SK-N-SH (cell line): ENCODE measurements around the gene MYD88. TPM values are rescaled to one million over a fixed set of nuclear protein-coding genes. Genes with fewer than 3 reads are reported as not detected.

ENCODE experiments used
- CTCF ChIA-PET: fragments of 300-600, 350-600 bp; formaldehyde crosslinking; extraction: SDS; loops from one replicate; lab custom pipeline; 2021; lab: Yijun Ruan, JAX
- POLR2A ChIA-PET: fragments of 350-600 bp; sonication (Branson Sonifier 250); formaldehyde crosslinking; extraction: SDS; loops from one replicate; lab custom pipeline; 2020; ENCODE audit warnings: antibody characterized with exemption, inconsistent platforms; lab: Yijun Ruan, JAX
- DNase-seq: peaks from one replicate; pipeline ENCODE4 v3.0.0; 2012
- H2AFZ ChIP-seq: fragments of 200-600 bp; sonication (generic); 2 replicates; pipeline ENCODE4 v1.8.1; 2016; ENCODE audit warnings: antibody characterized with exemption, mild to moderate bottlenecking, low read depth
- H3F3A ChIP-seq: fragments of 200-600 bp; sonication (generic); replicated peaks from 2 replicates; pipeline ENCODE3; 2016; ENCODE audit warnings: antibody characterized with exemption, mild to moderate bottlenecking; ENCODE audit not compliant: insufficient read depth
- H3K27ac ChIP-seq, 2 experiments: fragments of 200-500 bp in 1 of 2; fragments of 200-600 bp in 1 of 2; sonication (Bioruptor generic) in 1 of 2; sonication (generic), shearing (Covaris generic) in 1 of 2; 2 replicates each; pipeline versions ENCODE4 v1.5.1 to v1.6.1; 2014 to 2016; ENCODE audit warnings: low read depth in 2 of 2, inconsistent platforms in 1 of 2, low read length in 1 of 2, mild to moderate bottlenecking in 1 of 2, mixed read lengths in 1 of 2
- H3K27me3 ChIP-seq: fragments of 200-600 bp; sonication (generic), shearing (Covaris generic); 2 replicates; pipeline ENCODE4 v1.6.1; 2016; ENCODE audit warnings: mixed run types; ENCODE audit not compliant: insufficient read depth
- H3K36me3 ChIP-seq, 2 experiments: fragments of 200-500 bp in 1 of 2; fragments of 200-600 bp in 1 of 2; sonication (Bioruptor generic) in 1 of 2; sonication (generic) in 1 of 2; replicated peaks in 1 of 2; 2 replicates each; pipeline versions ENCODE3 to v1.5.1; 2014 to 2016; ENCODE audit warnings: low read length in 1 of 2, mild to moderate bottlenecking in 1 of 2; ENCODE audit not compliant: insufficient read depth in 2 of 2, control insufficient read depth in 1 of 2
- H3K4me1 ChIP-seq, 2 experiments: fragments of 200-500 bp in 1 of 2; fragments of 200-600 bp in 1 of 2; sonication (Bioruptor generic) in 1 of 2; sonication (generic), shearing (Covaris generic) in 1 of 2; 2 replicates each; pipeline versions ENCODE4 v1.5.1 to v1.6.1; 2014 to 2016; ENCODE audit warnings: low read depth in 1 of 2, low read length in 1 of 2, mixed run types in 1 of 2; ENCODE audit not compliant: insufficient read depth in 2 of 2, control insufficient read depth in 1 of 2
- H3K4me2 ChIP-seq: fragments of 200-600 bp; sonication (generic), shearing (Covaris generic); 2 replicates; pipeline ENCODE4 v1.6.1; 2017; ENCODE audit warnings: mixed run types
- H3K4me3 ChIP-seq, 2 experiments: fragments of 200-500 bp in 1 of 2; fragments of 200-600 bp in 1 of 2; sonication (Bioruptor generic) in 1 of 2; sonication (generic), shearing (Covaris generic) in 1 of 2; 2 replicates each; pipeline versions ENCODE4 v1.5.1 to v1.8.1; 2014 to 2016; ENCODE audit warnings: low read depth in 2 of 2, inconsistent platforms in 1 of 2, low read length in 1 of 2, mild to moderate bottlenecking in 1 of 2, mixed read lengths in 1 of 2, moderate library complexity in 1 of 2
- H3K79me2 ChIP-seq: fragments of 200-600 bp; sonication (generic); 2 replicates; pipeline ENCODE4 v1.8.1; 2017; ENCODE audit warnings: mild to moderate bottlenecking; ENCODE audit not compliant: insufficient read depth
- H3K9ac ChIP-seq: fragments of 200-600 bp; sonication (generic); 2 replicates; pipeline ENCODE4 v1.6.1; 2017; ENCODE audit warnings: mixed run types
- H3K9me2 ChIP-seq: fragments of 200-600 bp; sonication (generic); 2 replicates; pipeline ENCODE4 v1.6.1; 2017; ENCODE audit warnings: mixed run types
- H3K9me3 ChIP-seq: fragments of 200-600 bp; sonication (generic); 2 replicates; pipeline ENCODE4 v1.6.1; 2017; ENCODE audit warnings: mixed run types, mild to moderate bottlenecking, moderate library complexity
- H4K20me1 ChIP-seq: fragments of 200-600 bp; sonication (generic); 2 replicates; pipeline ENCODE4 v1.6.1; 2017; ENCODE audit warnings: mild to moderate bottlenecking, mixed run types; ENCODE audit not compliant: insufficient read depth
- EZH2phosphoT487 ChIP-seq: fragments of 200-600 bp; sonication (generic); IDR thresholded peaks from 2 replicates; pipeline ENCODE4 v1.6.1; 2017; ENCODE audit warnings: low read depth, mixed run types, mild to moderate bottlenecking, antibody characterized with exemption, moderate library complexity, borderline replicate concordance
- FOXJ3 ChIP-seq: sonication (generic); formaldehyde crosslinking; IDR thresholded peaks from 2 replicates; pipeline ENCODE4 v1.5.1; 2020; ENCODE audit warnings: mild to moderate bottlenecking, missing genetic modification reagents
- FOXM1 ChIP-seq: IDR thresholded peaks from 2 replicates; pipeline ENCODE4 v1.4.0; 2012; ENCODE audit warnings: low read depth, mild to moderate bottlenecking
- GATA2 ChIP-seq: sonication (generic); formaldehyde crosslinking; IDR thresholded peaks from 2 replicates; pipeline ENCODE4 v1.5.0; 2020; ENCODE audit warnings: mild to moderate bottlenecking, missing genetic modification reagents
- MXI1 ChIP-seq: IDR thresholded peaks from 2 replicates; pipeline ENCODE4 v1.6.1; 2012; ENCODE audit warnings: mild to moderate bottlenecking, low read depth, low read length, improper control_type of control experiment
- NFIC ChIP-seq: IDR thresholded peaks from 2 replicates; pipeline ENCODE4 v1.4.0; 2012; ENCODE audit warnings: borderline replicate concordance
- NRF1 ChIP-seq: IDR thresholded peaks from 2 replicates; pipeline ENCODE4 v1.6.1; 2012; ENCODE audit warnings: low read depth, mild to moderate bottlenecking, low read length
- POLR2AphosphoS5 ChIP-seq: IDR thresholded peaks from 2 replicates; pipeline ENCODE4 v1.6.1; 2012; ENCODE audit warnings: low read depth, low read length
- RCOR1 ChIP-seq: fragments of 150-350 bp; IDR thresholded peaks from 2 replicates; pipeline ENCODE4 v1.6.1; 2017; ENCODE audit warnings: antibody characterized with exemption, low read length
- RFX5 ChIP-seq: IDR thresholded peaks from 2 replicates; pipeline ENCODE4 v1.6.1; 2012; ENCODE audit warnings: mild to moderate bottlenecking, improper control_type of control experiment, low read length
- RXRA ChIP-seq: IDR thresholded peaks from 2 replicates; pipeline ENCODE4 v1.4.0; 2012; ENCODE audit warnings: low read depth, mild to moderate bottlenecking, borderline replicate concordance
- SMC3 ChIP-seq: IDR thresholded peaks from 2 replicates; pipeline ENCODE4 v1.6.1; 2012; ENCODE audit warnings: low read depth, low read length, improper control_type of control experiment
- TEAD4 ChIP-seq: IDR thresholded peaks from 2 replicates; pipeline ENCODE4 v1.4.0; 2012; ENCODE audit warnings: mild to moderate bottlenecking, borderline replicate concordance; ENCODE audit not compliant: insufficient read depth
- WGBS: methylation state at CpG from one replicate; pipeline ENCODE4 v1.1.6; 2017; ENCODE audit warnings: low lambda C conversion rate; 5-methylcytosine and 5-hydroxymethylcytosine counted together
- polyA plus RNA-seq, 3 experiments: library from polyadenylated mRNA; depleted of rRNA; stranded (reverse); fragments of >200 nt; gene quantifications; 2 replicates each; pipeline ENCODE4 v1.2.3, GENCODE V29; 2012
- TF ChIP-seq, protein P1 (sequence below): IDR thresholded peaks from 2 replicates; pipeline ENCODE4 v1.4.0; 2012; ENCODE audit warnings: low read depth
- TF ChIP-seq, protein P2 (sequence below): fragments of 200-600 bp; sonication (generic); IDR thresholded peaks from 2 replicates; pipeline ENCODE4 v1.6.1; 2017; ENCODE audit warnings: antibody characterized with exemption, mild to moderate bottlenecking, moderate library complexity
- TF ChIP-seq, protein P3 (sequence below): IDR thresholded peaks from 2 replicates; pipeline ENCODE4; 2012
- TF ChIP-seq, protein P4 (sequence below): IDR thresholded peaks from 2 replicates; pipeline ENCODE4 v1.4.0; 2012; ENCODE audit warnings: low read depth, borderline replicate concordance
- TF ChIP-seq, protein P5 (sequence below): fragments of 150-350 bp; IDR thresholded peaks from 2 replicates; pipeline ENCODE4 v1.6.1; 2017; ENCODE audit warnings: antibody characterized with exemption, low read length, low read depth, borderline replicate concordance
- TF ChIP-seq, protein P6 (sequence below): IDR thresholded peaks from 2 replicates; pipeline ENCODE4 v1.4.0; 2012; ENCODE audit warnings: low read depth, borderline replicate concordance

MYD88 gene
- polyA plus RNA-seq, 1 of the 3 experiments (the other 2 are of a cell fraction) = 24.0 TPM

DNA sequence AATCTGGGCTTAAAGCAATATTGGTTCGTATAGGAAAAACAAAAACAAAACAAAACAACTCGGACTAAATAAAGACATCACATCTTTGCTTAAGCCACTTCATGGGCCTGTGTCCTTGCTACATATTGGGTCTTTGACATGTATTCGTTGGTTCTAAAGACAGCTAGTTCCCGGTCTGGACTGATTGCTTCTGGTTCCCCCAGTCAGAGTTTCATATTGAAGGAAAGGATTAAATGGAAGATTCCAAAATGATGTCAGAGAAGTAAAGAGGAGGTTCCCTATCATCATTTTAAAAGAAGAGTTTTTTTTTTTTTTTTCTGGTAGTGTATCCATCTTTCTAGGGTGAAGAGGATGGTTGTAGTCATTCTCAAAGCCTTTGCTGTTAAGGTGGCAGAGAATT is 29.1 kb downstream of the MYD88 start:
- Histone ChIP-seq H3K4me1 (peaks cover 4 to 13% of the 10 kb centered on the region in 2 experiments; a peak in 3 of 4 replicates), H3K9me2 (no peaks in the 10 kb centered on the region), H3K27ac (peak overlapping the region in 1 of 2 experiments; percentile 97; a peak in 2 of 4 replicates), H3K4me2 (peak overlapping the region; percentile 86), H3K9ac (peak overlapping the region; percentile 67; the same call in 1 of the 2 replicates), H3K27me3 (no peaks in the 10 kb centered on the region), H2AFZ (no peak overlapping the region), H3K4me3 (peak overlapping the region in 1 of 2 experiments; percentile 89; a peak in 2 of 4 replicates), H3K36me3 (no peaks in the 10 kb centered on the region), H3K79me2 (peaks cover 72% of the 10 kb centered on the region), H3F3A (peaks cover 42% of the 10 kb centered on the region), H4K20me1 (peaks cover 25% of the 10 kb centered on the region), H3K9me3 (no peaks in the 10 kb centered on the region)
- POLR2A ChIA-PET = interaction anchor here (1.1 kb wide), 1 partner anchor 31 kb away, joined by 4 read pairs; the partner anchor contains the start of gene ACAA1
- WGBS = 94% methylated on average over 4 of the region's 4 CpGs
- DNase-seq = no peak
- TF ChIP-seq, protein P1, sequence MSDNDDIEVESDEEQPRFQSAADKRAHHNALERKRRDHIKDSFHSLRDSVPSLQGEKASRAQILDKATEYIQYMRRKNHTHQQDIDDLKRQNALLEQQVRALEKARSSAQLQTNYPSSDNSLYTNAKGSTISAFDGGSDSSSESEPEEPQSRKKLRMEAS = no peak
- no peak for TF ChIP-seq NRF1
- TF ChIP-seq RCOR1 = no peak
- TF ChIP-seq, protein P2, sequence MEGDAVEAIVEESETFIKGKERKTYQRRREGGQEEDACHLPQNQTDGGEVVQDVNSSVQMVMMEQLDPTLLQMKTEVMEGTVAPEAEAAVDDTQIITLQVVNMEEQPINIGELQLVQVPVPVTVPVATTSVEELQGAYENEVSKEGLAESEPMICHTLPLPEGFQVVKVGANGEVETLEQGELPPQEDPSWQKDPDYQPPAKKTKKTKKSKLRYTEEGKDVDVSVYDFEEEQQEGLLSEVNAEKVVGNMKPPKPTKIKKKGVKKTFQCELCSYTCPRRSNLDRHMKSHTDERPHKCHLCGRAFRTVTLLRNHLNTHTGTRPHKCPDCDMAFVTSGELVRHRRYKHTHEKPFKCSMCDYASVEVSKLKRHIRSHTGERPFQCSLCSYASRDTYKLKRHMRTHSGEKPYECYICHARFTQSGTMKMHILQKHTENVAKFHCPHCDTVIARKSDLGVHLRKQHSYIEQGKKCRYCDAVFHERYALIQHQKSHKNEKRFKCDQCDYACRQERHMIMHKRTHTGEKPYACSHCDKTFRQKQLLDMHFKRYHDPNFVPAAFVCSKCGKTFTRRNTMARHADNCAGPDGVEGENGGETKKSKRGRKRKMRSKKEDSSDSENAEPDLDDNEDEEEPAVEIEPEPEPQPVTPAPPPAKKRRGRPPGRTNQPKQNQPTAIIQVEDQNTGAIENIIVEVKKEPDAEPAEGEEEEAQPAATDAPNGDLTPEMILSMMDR = no peak
- TF ChIP-seq, protein P3, sequence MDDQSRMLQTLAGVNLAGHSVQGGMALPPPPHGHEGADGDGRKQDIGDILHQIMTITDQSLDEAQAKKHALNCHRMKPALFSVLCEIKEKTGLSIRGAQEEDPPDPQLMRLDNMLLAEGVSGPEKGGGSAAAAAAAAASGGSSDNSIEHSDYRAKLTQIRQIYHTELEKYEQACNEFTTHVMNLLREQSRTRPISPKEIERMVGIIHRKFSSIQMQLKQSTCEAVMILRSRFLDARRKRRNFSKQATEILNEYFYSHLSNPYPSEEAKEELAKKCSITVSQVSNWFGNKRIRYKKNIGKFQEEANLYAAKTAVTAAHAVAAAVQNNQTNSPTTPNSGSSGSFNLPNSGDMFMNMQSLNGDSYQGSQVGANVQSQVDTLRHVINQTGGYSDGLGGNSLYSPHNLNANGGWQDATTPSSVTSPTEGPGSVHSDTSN = no peak
- no peak for TF ChIP-seq MXI1
- TF ChIP-seq POLR2AphosphoS5 = no peak
- TF ChIP-seq GATA2 (CRISPR knock-in tag) = no peak
- no peak for TF ChIP-seq FOXM1
- no peak for TF ChIP-seq RFX5
- no peak for TF ChIP-seq SMC3
- TF ChIP-seq EZH2phosphoT487 = no peak
- TF ChIP-seq NFIC = no peak
- no peak for TF ChIP-seq FOXJ3
- no peak for TF ChIP-seq TEAD4
- TF ChIP-seq, protein P4, sequence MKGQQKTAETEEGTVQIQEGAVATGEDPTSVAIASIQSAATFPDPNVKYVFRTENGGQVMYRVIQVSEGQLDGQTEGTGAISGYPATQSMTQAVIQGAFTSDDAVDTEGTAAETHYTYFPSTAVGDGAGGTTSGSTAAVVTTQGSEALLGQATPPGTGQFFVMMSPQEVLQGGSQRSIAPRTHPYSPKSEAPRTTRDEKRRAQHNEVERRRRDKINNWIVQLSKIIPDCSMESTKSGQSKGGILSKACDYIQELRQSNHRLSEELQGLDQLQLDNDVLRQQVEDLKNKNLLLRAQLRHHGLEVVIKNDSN = no peak
- TF ChIP-seq, protein P5, sequence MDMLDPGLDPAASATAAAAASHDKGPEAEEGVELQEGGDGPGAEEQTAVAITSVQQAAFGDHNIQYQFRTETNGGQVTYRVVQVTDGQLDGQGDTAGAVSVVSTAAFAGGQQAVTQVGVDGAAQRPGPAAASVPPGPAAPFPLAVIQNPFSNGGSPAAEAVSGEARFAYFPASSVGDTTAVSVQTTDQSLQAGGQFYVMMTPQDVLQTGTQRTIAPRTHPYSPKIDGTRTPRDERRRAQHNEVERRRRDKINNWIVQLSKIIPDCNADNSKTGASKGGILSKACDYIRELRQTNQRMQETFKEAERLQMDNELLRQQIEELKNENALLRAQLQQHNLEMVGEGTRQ = no peak
- TF ChIP-seq, protein P6, sequence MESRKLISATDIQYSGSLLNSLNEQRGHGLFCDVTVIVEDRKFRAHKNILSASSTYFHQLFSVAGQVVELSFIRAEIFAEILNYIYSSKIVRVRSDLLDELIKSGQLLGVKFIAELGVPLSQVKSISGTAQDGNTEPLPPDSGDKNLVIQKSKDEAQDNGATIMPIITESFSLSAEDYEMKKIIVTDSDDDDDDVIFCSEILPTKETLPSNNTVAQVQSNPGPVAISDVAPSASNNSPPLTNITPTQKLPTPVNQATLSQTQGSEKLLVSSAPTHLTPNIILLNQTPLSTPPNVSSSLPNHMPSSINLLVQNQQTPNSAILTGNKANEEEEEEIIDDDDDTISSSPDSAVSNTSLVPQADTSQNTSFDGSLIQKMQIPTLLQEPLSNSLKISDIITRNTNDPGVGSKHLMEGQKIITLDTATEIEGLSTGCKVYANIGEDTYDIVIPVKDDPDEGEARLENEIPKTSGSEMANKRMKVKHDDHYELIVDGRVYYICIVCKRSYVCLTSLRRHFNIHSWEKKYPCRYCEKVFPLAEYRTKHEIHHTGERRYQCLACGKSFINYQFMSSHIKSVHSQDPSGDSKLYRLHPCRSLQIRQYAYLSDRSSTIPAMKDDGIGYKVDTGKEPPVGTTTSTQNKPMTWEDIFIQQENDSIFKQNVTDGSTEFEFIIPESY = no peak
- TF ChIP-seq RXRA = no peak
- CTCF ChIA-PET = no interaction called here
